ENCODE data around the gene STARD10. TPM values are rescaled to one million over a fixed set of nuclear protein-coding genes. Genes with fewer than 3 reads are reported as not detected.

The STARD10 gene
- total RNA-seq, 1 donor from 2014 or later: 126 TPM

DNA sequence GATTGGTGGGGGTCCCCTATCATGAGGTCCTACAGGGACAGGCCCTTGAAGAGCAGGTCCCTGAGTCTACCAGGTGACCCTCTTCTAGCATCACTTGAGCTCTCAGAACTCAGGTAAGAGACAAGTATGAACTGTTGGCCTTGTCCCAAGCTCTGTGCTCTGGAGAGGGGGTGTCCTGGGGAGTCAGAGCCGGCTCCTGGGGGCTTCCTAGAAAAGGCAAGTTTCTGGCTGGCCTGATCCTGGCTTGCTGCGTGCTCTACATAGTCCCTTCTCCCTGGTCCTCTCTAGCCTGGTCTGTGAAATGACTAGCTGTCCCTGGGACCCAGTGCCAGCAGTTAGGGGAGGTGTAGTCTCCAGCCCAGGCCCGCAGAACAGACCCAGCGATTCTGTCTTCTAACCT lies 31.8 kb upstream of the STARD10 start:
- H3K27ac ChIP-seq: no peak overlapping the region
- intact Hi-C loops (cut with DNase I): no loop called here
- TF ChIP-seq, protein P1, sequence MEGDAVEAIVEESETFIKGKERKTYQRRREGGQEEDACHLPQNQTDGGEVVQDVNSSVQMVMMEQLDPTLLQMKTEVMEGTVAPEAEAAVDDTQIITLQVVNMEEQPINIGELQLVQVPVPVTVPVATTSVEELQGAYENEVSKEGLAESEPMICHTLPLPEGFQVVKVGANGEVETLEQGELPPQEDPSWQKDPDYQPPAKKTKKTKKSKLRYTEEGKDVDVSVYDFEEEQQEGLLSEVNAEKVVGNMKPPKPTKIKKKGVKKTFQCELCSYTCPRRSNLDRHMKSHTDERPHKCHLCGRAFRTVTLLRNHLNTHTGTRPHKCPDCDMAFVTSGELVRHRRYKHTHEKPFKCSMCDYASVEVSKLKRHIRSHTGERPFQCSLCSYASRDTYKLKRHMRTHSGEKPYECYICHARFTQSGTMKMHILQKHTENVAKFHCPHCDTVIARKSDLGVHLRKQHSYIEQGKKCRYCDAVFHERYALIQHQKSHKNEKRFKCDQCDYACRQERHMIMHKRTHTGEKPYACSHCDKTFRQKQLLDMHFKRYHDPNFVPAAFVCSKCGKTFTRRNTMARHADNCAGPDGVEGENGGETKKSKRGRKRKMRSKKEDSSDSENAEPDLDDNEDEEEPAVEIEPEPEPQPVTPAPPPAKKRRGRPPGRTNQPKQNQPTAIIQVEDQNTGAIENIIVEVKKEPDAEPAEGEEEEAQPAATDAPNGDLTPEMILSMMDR (IDR thresholded peaks at IDR 0.05): no peak
- peaks cover 62% of the 10 kb centered on the region for H3K36me3 ChIP-seq
- ATAC-seq (no peak), DNase-seq (no peak)
- H3K4me1 ChIP-seq: peaks cover 32% of the 10 kb centered on the region
- H3K4me3 ChIP-seq: no peak overlapping the region
- H3K9me3 ChIP-seq: no peaks in the 10 kb centered on the region
- H3K27me3 ChIP-seq (ENCODE audit: low read depth): no peaks in the 10 kb centered on the region

DNA sequence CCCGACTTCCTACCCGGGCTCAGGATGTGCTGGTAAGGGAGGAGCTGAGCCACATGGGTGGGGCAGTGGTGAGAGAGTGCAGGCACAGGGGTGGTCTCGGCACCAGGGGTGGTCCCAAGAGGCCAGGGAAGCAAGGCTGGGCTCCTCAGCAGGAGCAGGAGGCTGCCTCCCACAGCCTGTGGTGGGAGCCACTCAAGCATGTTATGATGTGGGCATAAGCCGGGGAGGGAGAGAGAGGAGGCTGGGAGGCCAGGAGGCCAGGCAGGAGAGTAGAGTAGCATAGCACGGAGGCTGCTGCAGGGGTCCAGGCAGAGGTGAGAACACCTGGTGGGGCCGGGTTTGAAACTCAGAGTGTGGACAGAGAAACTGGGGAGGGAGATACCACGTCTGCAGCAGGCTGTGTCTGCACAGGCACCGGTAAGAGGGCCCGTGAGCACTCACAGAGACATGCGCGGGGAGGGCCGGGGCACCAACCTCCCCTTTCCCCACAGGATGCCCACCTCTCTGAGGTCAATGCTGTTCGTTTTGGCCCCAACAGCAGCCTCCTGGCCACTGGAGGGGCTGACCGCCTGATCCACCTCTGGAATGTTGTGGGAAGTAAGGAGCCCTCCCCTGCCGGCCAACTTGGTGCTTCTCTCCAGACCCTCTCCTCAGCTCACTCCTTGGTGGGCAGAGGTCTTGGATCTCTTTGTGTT lies 31.1 kb upstream of the STARD10 start:
- Histone ChIP-seq H3K36me3 (peaks cover 63% of the 10 kb centered on the region), H3K27ac (no peak overlapping the region), H3K4me3 (no peak overlapping the region), H3K4me1 (peaks cover 32% of the 10 kb centered on the region), H3K27me3 (ENCODE audit: low read depth) (no peaks in the 10 kb centered on the region), H3K9me3 (no peaks in the 10 kb centered on the region)
- ATAC-seq: no peak
- intact Hi-C loops (cut with DNase I): no loop called here
- TF ChIP-seq, protein P1 (IDR thresholded peaks at IDR 0.05): no peak
- no peak for DNase-seq

DNA sequence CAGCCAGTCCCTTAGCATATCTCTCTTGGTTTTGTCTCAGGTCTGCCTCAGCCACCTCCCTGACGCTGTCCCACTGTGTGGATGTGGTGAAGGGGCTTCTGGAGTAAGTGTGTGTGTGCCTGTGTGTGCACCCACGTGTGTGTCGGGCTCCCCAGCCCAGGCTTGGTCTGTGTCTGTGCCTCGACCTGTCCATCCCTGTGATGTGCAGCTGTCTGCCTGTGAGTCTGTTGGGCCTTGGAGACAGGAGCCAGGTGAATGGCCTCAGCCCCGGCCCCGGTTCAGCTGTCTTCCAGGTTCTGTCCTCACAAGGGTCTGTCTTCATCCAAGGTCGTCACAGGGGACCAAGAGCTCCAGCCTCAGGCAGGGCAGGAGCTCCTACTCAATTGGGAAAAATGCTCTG lies 30.2 kb upstream of the STARD10 start:
- Histone ChIP-seq H3K4me3 (no peak overlapping the region), H3K4me1 (peaks cover 32% of the 10 kb centered on the region), H3K36me3 (peaks cover 60% of the 10 kb centered on the region), H3K27ac (no peak overlapping the region), H3K9me3 (no peaks in the 10 kb centered on the region), H3K27me3 (ENCODE audit: low read depth) (no peaks in the 10 kb centered on the region)
- TF ChIP-seq, protein P1 (IDR thresholded peaks at IDR 0.05): no peak
- intact Hi-C loops (cut with DNase I): no loop called here
- ATAC-seq: no peak
- DNase-seq: no peak

DNA sequence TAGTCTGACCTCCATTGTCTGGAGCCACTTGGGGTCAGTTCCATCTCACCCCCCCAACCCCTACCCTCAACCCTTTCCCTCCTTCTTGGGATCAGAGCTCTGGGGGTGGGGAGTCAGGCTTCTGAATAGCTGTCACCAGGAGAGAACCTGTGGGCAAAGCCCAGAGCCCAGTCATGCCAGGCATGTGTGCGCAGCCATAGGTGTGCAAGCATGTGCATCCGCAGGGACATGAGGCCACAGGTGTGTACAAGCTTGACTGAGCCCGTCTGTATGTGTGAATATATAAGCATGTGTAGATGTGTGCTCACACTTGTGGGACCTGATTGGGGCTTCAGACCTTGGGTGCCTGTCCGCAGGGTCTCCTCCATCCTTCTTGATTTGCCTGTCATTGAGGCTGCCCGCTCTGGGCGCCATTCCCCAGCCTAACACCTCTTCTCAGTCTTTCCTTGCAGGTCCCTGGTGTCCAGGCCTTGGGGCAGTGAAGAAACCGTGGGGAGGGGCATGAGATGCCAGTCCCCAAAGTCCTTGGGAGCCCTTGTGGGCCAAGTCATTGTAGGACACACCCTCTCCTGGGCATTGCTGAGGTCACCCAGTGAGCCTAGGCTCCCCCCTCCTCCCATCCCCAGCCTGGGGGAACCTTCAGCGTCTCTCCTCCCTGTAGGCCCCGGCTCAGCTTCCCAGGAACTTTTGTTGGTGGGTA lies 29.4 kb upstream of the STARD10 start:
- no peaks in the 10 kb centered on the region for H3K27me3 ChIP-seq (ENCODE audit: low read depth)
- no peaks in the 10 kb centered on the region for H3K9me3 ChIP-seq
- intact Hi-C loops (cut with DNase I): no loop called here
- peaks cover 60% of the 10 kb centered on the region for H3K36me3 ChIP-seq
- H3K27ac ChIP-seq: peak overlapping the region; percentile 31
- H3K4me3 ChIP-seq: no peak overlapping the region
- ATAC-seq (no peak), DNase-seq (no peak)
- H3K4me1 ChIP-seq: peaks cover 25% of the 10 kb centered on the region
- TF ChIP-seq, protein P1 (IDR thresholded peaks at IDR 0.05): no peak

DNA sequence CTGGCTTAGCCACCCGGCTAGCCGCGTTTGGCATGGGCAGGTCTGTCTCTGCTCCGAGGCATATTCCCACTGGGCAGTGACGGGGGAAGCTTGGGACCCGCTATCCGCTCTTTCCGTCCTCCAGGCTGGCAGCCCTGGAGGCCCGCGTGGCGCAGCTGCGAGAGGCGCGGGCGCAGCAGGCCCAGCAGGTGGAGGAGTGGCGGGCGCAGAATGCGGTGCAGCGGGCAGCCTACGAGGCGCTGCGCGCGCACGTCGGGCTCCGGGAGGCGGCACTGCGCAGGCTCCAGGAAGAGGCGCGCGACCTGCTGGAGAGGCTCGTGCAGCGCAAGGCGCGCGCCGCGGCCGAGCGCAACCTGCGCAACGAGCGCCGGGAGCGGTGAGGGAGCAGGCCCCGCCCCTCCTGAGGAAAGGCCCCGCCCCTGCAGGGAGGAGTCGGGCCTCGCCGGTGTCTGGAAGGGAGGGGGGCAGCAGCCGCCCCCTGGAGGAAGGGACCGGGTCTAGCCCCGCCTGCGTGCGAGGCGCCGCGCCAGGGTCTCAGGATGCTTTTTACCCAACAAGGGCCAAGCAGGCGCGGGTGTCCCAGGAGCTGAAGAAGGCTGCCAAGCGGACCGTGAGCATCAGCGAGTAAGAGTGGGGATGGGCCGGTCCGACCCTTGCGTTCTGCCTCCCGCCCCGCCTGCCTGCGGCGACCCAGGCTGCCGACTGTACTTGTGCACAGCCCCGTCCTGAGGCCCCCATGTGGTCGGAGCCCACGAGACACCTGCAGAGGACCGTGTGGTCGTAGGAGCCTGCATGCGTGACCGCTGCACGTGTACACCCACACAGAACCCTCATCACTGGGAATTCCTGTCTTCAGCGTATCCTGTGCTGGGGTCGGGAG lies 28.3 kb upstream of the STARD10 start:
- DNase-seq: peak; percentile 90
- Histone ChIP-seq H3K9me3 (no peaks in the 10 kb centered on the region), H3K27me3 (ENCODE audit: low read depth) (no peaks in the 10 kb centered on the region), H3K36me3 (peaks cover 71% of the 10 kb centered on the region), H3K4me3 (peak overlapping the region; percentile 62), H3K27ac (peak overlapping the region; percentile 60), H3K4me1 (peaks cover 14% of the 10 kb centered on the region)
- peak; percentile 92 to 93 for ATAC-seq
- intact Hi-C loops (cut with DNase I): no loop called here
- TF ChIP-seq, protein P1 (IDR thresholded peaks at IDR 0.05): peak; percentile 34

All from lower lobe of right lung (tissue), 2 donors.